ENCODE measurements around the gene IBSP.

The IBSP gene

GRCh38 chr4:87799301-87800113 lies at the start of gene IBSP:
IBSP (plus strand) TSS chr4:87799554; CDS start chr4:87802362, 2,808 bp downstream.
- DNase-seq, result no peak

DNA sequence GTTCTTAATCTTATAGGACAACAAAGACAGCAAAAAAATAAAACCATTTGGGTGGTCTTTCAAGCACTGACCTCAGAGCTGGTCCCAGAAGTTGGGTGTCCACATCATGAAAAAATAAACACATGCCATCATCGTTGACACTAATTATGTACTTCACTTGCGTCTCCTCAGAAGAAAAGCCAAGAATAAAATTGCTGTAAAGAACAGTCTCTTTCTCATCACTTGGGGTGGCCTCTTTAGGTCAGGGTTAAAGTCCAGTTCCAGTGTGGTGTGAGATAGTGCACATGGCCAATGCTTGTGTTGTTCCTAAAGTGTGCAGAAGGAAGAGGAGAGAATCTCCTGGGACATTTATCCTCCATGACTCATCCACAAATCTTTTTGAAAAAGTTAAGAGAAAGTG lies 49.5 kb upstream of the IBSP start:
- no peak for DNase-seq

DNA sequence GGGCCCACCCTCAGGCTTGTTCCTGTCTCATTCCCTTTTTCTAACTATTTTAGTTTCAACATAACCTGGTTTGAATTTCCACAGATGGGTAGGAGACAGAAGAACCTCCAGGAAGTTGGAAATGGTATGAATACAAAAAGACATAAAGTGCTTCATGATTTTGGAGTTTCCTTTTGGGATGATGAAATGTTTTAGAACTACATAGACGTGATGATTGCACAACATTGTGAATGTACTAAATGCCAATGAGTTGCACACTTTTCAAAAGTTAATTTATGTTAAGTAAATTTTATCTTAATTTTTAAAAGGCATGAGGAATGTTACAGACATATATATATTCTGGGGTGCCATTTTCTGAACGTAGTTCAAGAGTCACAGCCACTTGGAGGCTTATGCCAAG lies 41.1 kb upstream of the IBSP start:
- no peak for DNase-seq

- no peak for DNase-seq
Measured at GRCh38 chr4:87762311-87762710, 37.0 kb upstream of the IBSP start.

DNA sequence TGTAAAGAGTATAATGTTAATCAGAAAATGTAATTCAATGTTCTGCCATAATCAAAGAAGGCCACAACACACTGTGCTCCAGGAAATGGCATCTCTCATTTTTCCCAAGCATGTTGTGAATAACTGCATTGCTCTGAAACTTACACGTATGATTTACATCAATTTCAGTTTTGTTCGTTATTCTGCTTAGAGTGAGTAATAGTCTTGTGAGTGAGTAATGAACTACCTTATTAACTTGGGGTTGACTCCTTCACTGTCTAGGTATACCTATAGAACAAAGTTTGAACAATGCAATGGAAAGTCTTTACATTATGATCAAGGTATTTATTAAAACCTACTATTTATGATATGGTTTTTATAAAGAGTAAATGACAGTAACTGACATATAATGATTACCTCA lies 17.8 kb upstream of the IBSP start:
- no peak for DNase-seq

DNA sequence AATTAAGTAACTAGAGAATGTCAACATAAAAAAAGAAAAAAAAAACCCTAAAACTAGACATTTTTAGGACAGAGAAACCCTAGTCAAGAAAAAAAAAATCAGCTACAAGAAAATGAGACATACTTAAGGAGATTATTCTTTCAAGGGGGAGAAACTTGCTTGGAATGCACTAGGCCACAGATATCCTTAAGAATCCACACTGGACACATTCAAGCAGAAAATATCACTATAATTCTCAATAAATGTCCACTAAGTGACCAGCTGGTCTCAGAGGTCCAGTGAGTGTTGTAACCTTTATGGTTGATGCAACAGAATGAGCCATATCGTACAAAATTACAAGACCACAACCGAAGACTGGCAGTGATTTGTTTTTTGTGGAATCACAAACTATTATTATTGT lies 15.6 kb upstream of the IBSP start:
- DNase-seq, result no peak

- no peak for DNase-seq
Measured at GRCh38 chr4:87785731-87786509, 13.4 kb upstream of the IBSP start.

- DNase-seq, result no peak
Measured at GRCh38 chr4:87802858-87803257, 3.5 kb downstream of the IBSP start.

- no peak for DNase-seq
Measured at GRCh38 chr4:87803421-87803820, 4.1 kb downstream of the IBSP start.

- DNase-seq, result no peak
Measured at GRCh38 chr4:87804871-87805270, 5.5 kb downstream of the IBSP start.

GRCh38 chr4:87805971-87806370 lies 6.6 kb downstream of the IBSP start:
- no peak for DNase-seq

GRCh38 chr4:87806520-87806919 lies 7.2 kb downstream of the IBSP start:
- no peak for DNase-seq

GRCh38 chr4:87807402-87807801 lies 8.0 kb downstream of the IBSP start:
- no peak for DNase-seq

DNA sequence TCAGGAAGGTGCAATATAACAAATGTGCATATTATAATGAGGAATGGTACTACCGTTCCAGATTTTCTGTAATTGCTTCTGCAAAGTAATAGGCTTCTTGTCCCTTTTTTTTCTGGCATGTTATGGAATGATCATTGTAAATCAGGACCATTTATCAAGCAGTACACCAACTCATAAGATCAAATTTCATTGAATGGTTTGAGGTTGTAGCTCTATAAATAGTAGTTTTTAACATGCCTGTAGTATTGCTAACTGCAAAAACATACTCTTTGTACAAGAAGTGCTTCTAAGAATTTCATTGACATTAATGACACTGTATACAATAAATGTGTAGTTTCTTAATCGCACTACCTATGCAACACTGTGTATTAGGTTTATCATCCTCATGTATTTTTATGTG lies 12.6 kb downstream of the IBSP start:
- DNase-seq, result no peak

GRCh38 chr4:87819281-87819919 lies 20.0 kb downstream of the IBSP start:
- no peak for DNase-seq

DNA sequence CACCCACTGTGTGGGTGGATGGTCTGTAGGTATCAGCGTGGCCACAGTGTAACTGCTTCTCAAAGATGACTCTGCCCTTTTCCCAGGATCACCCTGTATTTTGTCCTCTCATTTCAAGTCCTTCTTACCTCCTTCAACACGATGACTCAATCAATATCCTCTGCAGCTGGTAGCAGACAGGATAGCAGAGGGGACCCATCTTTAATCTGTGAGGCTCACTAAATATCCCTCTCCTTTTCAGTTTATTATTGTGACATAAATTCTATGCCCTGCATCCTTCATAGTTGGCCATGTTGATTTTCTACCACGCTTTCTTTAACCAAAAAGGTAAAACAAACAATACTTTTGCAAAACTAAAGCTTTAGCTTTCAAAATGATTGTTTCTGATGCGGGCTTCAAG lies 23.8 kb downstream of the IBSP start:
- no peak for DNase-seq

- no peak for DNase-seq
Measured at GRCh38 chr4:87823724-87824123, 24.4 kb downstream of the IBSP start.

- DNase-seq, result no peak
Measured at GRCh38 chr4:87824352-87824751, 25.0 kb downstream of the IBSP start.

DNA sequence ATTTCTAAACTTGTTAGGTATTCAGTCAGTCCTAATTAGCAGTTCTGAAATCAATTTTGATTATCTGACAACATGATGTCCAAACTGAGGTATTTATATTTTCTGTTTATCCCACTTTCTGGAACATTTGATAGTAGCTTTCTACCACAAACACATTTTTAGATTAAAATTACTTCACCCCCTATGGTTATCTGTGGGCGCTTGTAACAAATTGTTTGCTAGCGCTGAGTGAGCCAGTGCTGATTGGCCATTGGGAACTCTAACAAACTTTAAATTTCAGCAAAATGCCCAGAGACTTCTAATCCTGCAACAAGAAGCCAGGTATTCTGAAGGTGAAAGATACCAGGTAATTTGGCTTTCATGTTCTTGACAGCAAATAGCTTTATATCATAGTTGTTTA lies 33.3 kb downstream of the IBSP start, which contains the start of gene MEPE:
Gene MEPE (plus strand): TSS at position 301 of the 400 bp plus-strand sequence. CDS start 1,746 bp downstream, outside the sequence.
- no peak for DNase-seq

DNA sequence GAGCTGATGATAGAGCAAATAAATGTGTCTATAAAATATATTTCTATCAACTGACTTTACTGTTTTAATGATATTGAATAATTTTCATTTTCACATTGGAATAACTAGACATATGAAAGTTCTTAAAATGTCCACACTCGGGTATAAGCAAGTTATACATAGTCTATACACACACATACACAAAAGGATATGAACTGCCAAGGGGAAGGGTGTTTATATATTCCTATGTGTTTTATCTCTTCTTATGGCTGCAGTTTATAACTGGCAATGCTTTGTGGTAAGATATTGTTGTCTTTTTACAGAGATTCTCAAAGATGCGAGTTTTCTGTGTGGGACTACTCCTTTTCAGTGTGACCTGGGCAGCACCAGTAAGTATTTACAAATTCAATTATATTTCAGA lies 35.0 kb downstream of the IBSP start:
- DNase-seq, result no peak

- DNase-seq, result no peak
Measured at GRCh38 chr4:87835197-87835596, 35.8 kb downstream of the IBSP start.

GRCh38 chr4:87835743-87836142 lies 36.4 kb downstream of the IBSP start:
- no peak for DNase-seq

- DNase-seq, result no peak
Measured at GRCh38 chr4:87838205-87838604, 38.9 kb downstream of the IBSP start.

Data from stimulated activated CD4-positive, alpha-beta T cell treated with anti-CD3 and anti-CD28 coated beads, Interleukin-2, amount 100 ng/mL, for 24 hours (primary cell).